CD8-positive, alpha-beta memory T cell (primary cell): ENCODE data around the gene STAP2. TPM values are rescaled to one million over a fixed set of nuclear protein-coding genes. Genes with fewer than 3 reads are reported as not detected.

Source experiments
- polyA plus RNA-seq: library from polyadenylated mRNA; unstranded; fragments of 300-500 nt; fragmentation: Illumina TruSeq; gene quantifications from one replicate; pipeline ENCODE4 v1.2.3, GENCODE V29; 2021
- total RNA-seq, 2 experiments: library from RNA; stranded (reverse); gene quantifications; one replicate each; pipeline ENCODE4 v1.2.3, GENCODE V29; 2021

Gene STAP2
- total and polyA plus RNA-seq, 3 experiments from 2014 or later = 1.8 to 6.1 (median 3.9) TPM

Other genes starting within 250 kb of the STAP2 start
- 100 to 1,000 TPM; 161 to 164 TPM for gene MAP2K2, start 214.7 kb downstream of the STAP2 start, total RNA-seq
- 122 TPM for gene MAP2K2, start 214.7 kb downstream of the STAP2 start, polyA plus RNA-seq
- gene CREB3L3, start 185.2 kb downstream of the STAP2 start, total RNA-seq = not detected
- gene CREB3L3, start 185.2 kb downstream of the STAP2 start, polyA plus RNA-seq = 0.07 TPM
- gene SIRT6, start 156.3 kb downstream of the STAP2 start, total RNA-seq = 10 to 100 TPM; 33.5 to 38.6 TPM
- gene SIRT6, start 156.3 kb downstream of the STAP2 start, polyA plus RNA-seq = 1.6 TPM
- gene ANKRD24, start 156.1 kb downstream of the STAP2 start, total RNA-seq = under 1 TPM; 0.89 to 0.90 TPM
- gene ANKRD24, start 156.1 kb downstream of the STAP2 start, polyA plus RNA-seq = 0.48 TPM
- 10 to 100 TPM; 14.2 to 14.8 TPM for gene EBI3, start 109.3 kb downstream of the STAP2 start, total RNA-seq
- gene EBI3, start 109.3 kb downstream of the STAP2 start, polyA plus RNA-seq = not detected
- gene YJU2, start 91.7 kb downstream of the STAP2 start, total RNA-seq = 10 to 100 TPM; 38.8 to 41.2 TPM
- 29.6 TPM for gene YJU2, start 91.7 kb downstream of the STAP2 start, polyA plus RNA-seq
- gene SHD, start 59.6 kb downstream of the STAP2 start, total RNA-seq = not detected
- not detected for gene SHD, start 59.6 kb downstream of the STAP2 start, polyA plus RNA-seq
- gene TMIGD2, start 36.4 kb downstream of the STAP2 start, total RNA-seq = 1 to 10 TPM; 5.9 to 7.0 TPM
- gene TMIGD2, start 36.4 kb downstream of the STAP2 start, polyA plus RNA-seq = 40.5 TPM
- gene FSD1, start 34.2 kb downstream of the STAP2 start, total RNA-seq = 10 to 100 TPM; 10.9 to 13.9 TPM
- 3.1 TPM for gene FSD1, start 34.2 kb downstream of the STAP2 start, polyA plus RNA-seq
- 10 to 100 TPM; 17.0 to 18.3 TPM for gene MPND, start 4.7 kb upstream of the STAP2 start, total RNA-seq
- gene MPND, start 4.7 kb upstream of the STAP2 start, polyA plus RNA-seq = 8.4 TPM
- gene SH3GL1, start 61.7 kb upstream of the STAP2 start, total RNA-seq = 10 to 100 TPM; 39.8 to 41.2 TPM
- gene SH3GL1, start 61.7 kb upstream of the STAP2 start, polyA plus RNA-seq = 24.7 TPM
- 10 to 100 TPM; 65.2 to 69.5 TPM for gene CHAF1A, start 63.8 kb upstream of the STAP2 start, total RNA-seq
- gene CHAF1A, start 63.8 kb upstream of the STAP2 start, polyA plus RNA-seq = 5.8 TPM
- gene UBXN6, start 119.0 kb upstream of the STAP2 start, total RNA-seq = 10 to 100 TPM; 56.6 to 60.0 TPM
- 5.2 TPM for gene UBXN6, start 119.0 kb upstream of the STAP2 start, polyA plus RNA-seq
- gene HDGFL2, start 133.5 kb upstream of the STAP2 start, total RNA-seq = 10 to 100 TPM; 42.7 to 45.4 TPM
- gene HDGFL2, start 133.5 kb upstream of the STAP2 start, polyA plus RNA-seq = 24.9 TPM
- under 1 TPM in 1 of 2 experiments, not detected in 1; 0.04 TPM for gene PLIN4, start 179.7 kb upstream of the STAP2 start, total RNA-seq
- gene PLIN4, start 179.7 kb upstream of the STAP2 start, polyA plus RNA-seq = 0.15 TPM
- gene PLIN5, start 196.4 kb upstream of the STAP2 start, total RNA-seq = not detected
- gene PLIN5, start 196.4 kb upstream of the STAP2 start, polyA plus RNA-seq = 0.29 TPM
- gene LRG1, start 201.2 kb upstream of the STAP2 start, total RNA-seq = not detected
- 0.06 TPM for gene LRG1, start 201.2 kb upstream of the STAP2 start, polyA plus RNA-seq
- gene SEMA6B, start 220.9 kb upstream of the STAP2 start, total RNA-seq = under 1 TPM; 0.55 to 0.91 TPM
- gene SEMA6B, start 220.9 kb upstream of the STAP2 start, polyA plus RNA-seq = not detected